Endothelial cell of umbilical vein (primary cell): Measurements from ENCODE around the gene CACNG5. TPM values are rescaled to one million over a fixed set of nuclear protein-coding genes. Genes with fewer than 3 reads are reported as not detected.

Experiments
- BruUV-seq: library from RNA; stranded (reverse); fragments of 400-500 nt; replicated peaks from 2 replicates; lab custom pipeline; 2021; lab: Mats Ljungman, UMichigan
- CTCF ChIA-PET: fragments of 300-600, 350-600 bp; sonication (Branson Sonifier 250); formaldehyde crosslinking; loops from one replicate; lab custom pipeline; 2021; ENCODE audit warnings: antibody characterized with exemption, inconsistent platforms; lab: Charles Lee
- POLR2A ChIA-PET: fragments of 300-600, 350-600 bp; sonication (Branson Sonifier 250); formaldehyde crosslinking; loops from one replicate; lab custom pipeline; 2021; ENCODE audit warnings: antibody characterized with exemption, inconsistent platforms; lab: Charles Lee
- DNase-seq: peaks from one replicate; pipeline ENCODE4 v3.0.0-alpha.2; 2011; ENCODE audit warnings: low read depth, low spot score
- FAIRE-seq: peaks from 2 replicates; lab custom pipeline; 2011; peaks lifted over from hg19 to GRCh38; lab: Jason Lieb, UNC
- H2AFZ ChIP-seq: 2 replicates; pipeline ENCODE4 v1.6.0; 2012; ENCODE audit warnings: low read depth, low read length, control low read depth, inconsistent platforms
- H3K27ac ChIP-seq: 2 replicates; pipeline ENCODE4 v1.5.1; 2011; ENCODE audit warnings: low read depth, mild to moderate bottlenecking, control low read depth, low read length, moderate library complexity; ENCODE audit not compliant: insufficient read depth
- H3K27me3 ChIP-seq, 2 experiments: 2 replicates each; pipeline versions ENCODE4 v1.6.0 to v1.6.1; 2011; ENCODE audit warnings: low read length in 2 of 2, mixed read lengths in 1 of 2; ENCODE audit not compliant: control insufficient read depth in 2 of 2, insufficient read depth in 2 of 2
- H3K36me3 ChIP-seq, 2 experiments: 2 replicates in 1 of 2; 3 replicates in 1 of 2; pipeline ENCODE4 v1.5.1; 2011; ENCODE audit warnings: low read length in 2 of 2, mild to moderate bottlenecking in 1 of 2, moderate library complexity in 1 of 2; ENCODE audit not compliant: control insufficient read depth in 2 of 2, insufficient read depth in 2 of 2; ENCODE audit errors: extremely low read depth in 1 of 2
- H3K4me1 ChIP-seq: 3 replicates; pipeline ENCODE4 v1.5.1; 2011; ENCODE audit warnings: mild to moderate bottlenecking, low read length; ENCODE audit not compliant: control insufficient read depth, insufficient read depth; ENCODE audit errors: extremely low read depth
- H3K4me2 ChIP-seq: 2 replicates; pipeline ENCODE4 v1.6.1; 2011; ENCODE audit warnings: low read length, control low read depth, mixed read lengths; ENCODE audit not compliant: insufficient read depth
- H3K4me3 ChIP-seq, 3 experiments: fragments of 200-600 bp in 1 of 3; sonication (generic), shearing (Covaris generic) in 1 of 3; replicated peaks in 1 of 3; 2 replicates each; pipeline ENCODE4 v1.5.1; 2011 to 2016; ENCODE audit warnings: control low read depth in 3 of 3, low read length in 3 of 3, mild to moderate bottlenecking in 2 of 3, inconsistent platforms in 1 of 3, low read depth in 1 of 3, moderate library complexity in 1 of 3; ENCODE audit not compliant: insufficient read depth in 1 of 3
- H3K79me2 ChIP-seq: 2 replicates; pipeline ENCODE4 v1.6.0; 2012; ENCODE audit warnings: low read length, inconsistent platforms; ENCODE audit not compliant: control insufficient read depth, insufficient read depth
- H3K9ac ChIP-seq: replicated peaks from 2 replicates; pipeline ENCODE3; 2011; ENCODE audit warnings: low read length, control low read depth; ENCODE audit not compliant: insufficient read depth; ENCODE audit errors: extremely low read depth
- H3K9me1 ChIP-seq: replicated peaks from 3 replicates; pipeline ENCODE4 v1.6.0; 2011; ENCODE audit warnings: mild to moderate bottlenecking, low read length; ENCODE audit not compliant: control insufficient read depth, insufficient read depth; ENCODE audit errors: extremely low read depth
- H3K9me3 ChIP-seq: replicated peaks from 2 replicates; pipeline ENCODE4 v1.5.1; 2012; ENCODE audit warnings: low read length, inconsistent platforms; ENCODE audit not compliant: control insufficient read depth, insufficient read depth
- H4K20me1 ChIP-seq: replicated peaks from 2 replicates; pipeline ENCODE3; 2011; ENCODE audit warnings: mild to moderate bottlenecking, low read length; ENCODE audit not compliant: control insufficient read depth, insufficient read depth; ENCODE audit errors: extremely low read depth
- EZH2 ChIP-seq: IDR thresholded peaks from 2 replicates; pipeline ENCODE4 v1.6.1; 2012; ENCODE audit warnings: borderline replicate concordance, low read depth, mild to moderate bottlenecking, moderate library complexity, low read length, inconsistent platforms; ENCODE audit not compliant: severe bottlenecking
- FOS ChIP-seq: IDR thresholded peaks from 2 replicates; pipeline ENCODE4 v1.6.1; 2011; ENCODE audit warnings: mild to moderate bottlenecking, low read length, moderate library complexity, borderline replicate concordance; ENCODE audit not compliant: insufficient read depth
- GATA2 ChIP-seq: IDR thresholded peaks from 2 replicates; pipeline ENCODE4 v1.7.0; 2011; ENCODE audit warnings: low read depth, mild to moderate bottlenecking, moderate library complexity, mixed read lengths, low read length; ENCODE audit not compliant: insufficient read length, insufficient read depth
- JUN ChIP-seq: IDR thresholded peaks from 2 replicates; pipeline ENCODE4 v1.6.1; 2011; ENCODE audit warnings: borderline replicate concordance, low read depth; ENCODE audit not compliant: insufficient read length, insufficient read depth
- MYC ChIP-seq: IDR thresholded peaks from one replicate; pipeline ENCODE4 v1.6.1; 2011; ENCODE audit warnings: mild to moderate bottlenecking, low read depth, low read length
- POLR2A ChIP-seq: IDR thresholded peaks from 2 replicates; pipeline ENCODE4 v1.6.1; 2012; ENCODE audit warnings: low read depth, mild to moderate bottlenecking, control low read depth, low read length
- POLR2AphosphoS5 ChIP-seq: IDR thresholded peaks from 2 replicates; pipeline ENCODE4 v1.6.1; 2012; ENCODE audit warnings: low read depth, mild to moderate bottlenecking, control low read depth, low read length, moderate library complexity; ENCODE audit not compliant: insufficient read depth
- dilution Hi-C: fragments of 300-500 bp; cut with MboI; formaldehyde crosslinking; loops from one replicate; pipeline ENCODE4 v1.15.0; 2019; ENCODE audit warnings: low sequenced_read_pairs; ENCODE audit not compliant: extremely low pct_ligation_motif_present
- intact Hi-C: fragments of 100-400 bp; cut with micrococcal nuclease; formaldehyde crosslinking; loops from one replicate; pipeline ENCODE4 v1.10.0; 2022
- polyA plus RNA-seq, 4 experiments: library from polyadenylated mRNA; depleted of rRNA in 3 of 4; stranded (reverse) in 3 of 4; unstranded in 1 of 4; fragments of >200 nt; gene quantifications; 2 replicates each; pipeline versions ENCODE4 v1.2.1 to v1.2.3, GENCODE V29; 2011 to 2012; ENCODE audit warnings: missing spikeins in 1 of 4
- total RNA-seq: library from RNA; stranded (reverse); gene quantifications from 2 replicates; pipeline ENCODE4 v1.2.3, GENCODE V29; 2021
- TF ChIP-seq, protein P1 (sequence below): IDR thresholded peaks from 2 replicates; pipeline ENCODE4 v1.6.1; 2011; ENCODE audit not compliant: insufficient read depth, insufficient read length
- TF ChIP-seq, protein P2 (sequence below), 2 donors: IDR thresholded peaks; 1 replicate in 1 of 2; 2 replicates in 1 of 2; pipeline ENCODE4 v1.5.1; 2011; ENCODE audit warnings: low read length in 2 of 2, mild to moderate bottlenecking in 2 of 2, moderate library complexity in 2 of 2, control low read depth in 1 of 2, inconsistent platforms in 1 of 2, low read depth in 1 of 2; ENCODE audit not compliant: insufficient read depth in 1 of 2; ENCODE audit errors: extremely low read depth in 1 of 2

Gene CACNG5
- total and polyA plus RNA-seq, 2 donors (not counting 3 experiments of a cell fraction or from before 2014, with no cell fraction given) = not detected

DNA sequence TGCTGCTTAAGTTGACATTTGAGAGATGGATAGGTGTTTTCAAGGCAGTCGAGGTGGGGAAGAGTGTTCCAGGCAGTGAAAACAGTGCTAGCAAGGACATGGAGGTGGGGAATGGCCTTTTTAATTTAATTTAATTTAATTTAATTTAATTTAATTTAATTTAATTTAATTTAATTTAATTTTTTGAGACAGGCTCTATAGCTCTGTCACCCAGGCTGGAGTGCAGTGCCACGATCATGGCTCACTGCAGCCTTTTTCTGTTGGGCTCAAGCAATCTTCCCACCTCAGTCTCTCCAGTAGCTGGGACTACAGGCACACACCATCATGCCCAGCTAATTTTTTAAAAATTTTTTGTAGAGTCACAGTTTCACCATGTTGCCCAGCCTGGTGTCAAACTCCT is 97.4 kb downstream of the CACNG5 start:
- CTCF ChIA-PET = no interaction called here
- Histone ChIP-seq H3K27ac (no peak overlapping the region), H3K36me3 (no peaks in the 10 kb centered on the region), H3K27me3 (peaks cover 0 to 5% of the 10 kb centered on the region in 2 experiments), H3K9ac (no peak overlapping the region), H4K20me1 (no peaks in the 10 kb centered on the region), H3K4me1 (no peaks in the 10 kb centered on the region), H3K9me1 (no peaks in the 10 kb centered on the region), H3K4me2 (no peak overlapping the region), H3K9me3 (no peaks in the 10 kb centered on the region), H3K79me2 (no peaks in the 10 kb centered on the region), H2AFZ (no peak overlapping the region), H3K4me3 (no peak overlapping the region)
- intact Hi-C loops (no loop called here), dilution Hi-C loops (no loop called here)
- TF ChIP-seq FOS = no peak
- TF ChIP-seq JUN = no peak
- TF ChIP-seq POLR2A = no peak
- TF ChIP-seq, protein P1, sequence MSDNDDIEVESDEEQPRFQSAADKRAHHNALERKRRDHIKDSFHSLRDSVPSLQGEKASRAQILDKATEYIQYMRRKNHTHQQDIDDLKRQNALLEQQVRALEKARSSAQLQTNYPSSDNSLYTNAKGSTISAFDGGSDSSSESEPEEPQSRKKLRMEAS = no peak
- TF ChIP-seq POLR2AphosphoS5 = no peak
- TF ChIP-seq, protein P2, sequence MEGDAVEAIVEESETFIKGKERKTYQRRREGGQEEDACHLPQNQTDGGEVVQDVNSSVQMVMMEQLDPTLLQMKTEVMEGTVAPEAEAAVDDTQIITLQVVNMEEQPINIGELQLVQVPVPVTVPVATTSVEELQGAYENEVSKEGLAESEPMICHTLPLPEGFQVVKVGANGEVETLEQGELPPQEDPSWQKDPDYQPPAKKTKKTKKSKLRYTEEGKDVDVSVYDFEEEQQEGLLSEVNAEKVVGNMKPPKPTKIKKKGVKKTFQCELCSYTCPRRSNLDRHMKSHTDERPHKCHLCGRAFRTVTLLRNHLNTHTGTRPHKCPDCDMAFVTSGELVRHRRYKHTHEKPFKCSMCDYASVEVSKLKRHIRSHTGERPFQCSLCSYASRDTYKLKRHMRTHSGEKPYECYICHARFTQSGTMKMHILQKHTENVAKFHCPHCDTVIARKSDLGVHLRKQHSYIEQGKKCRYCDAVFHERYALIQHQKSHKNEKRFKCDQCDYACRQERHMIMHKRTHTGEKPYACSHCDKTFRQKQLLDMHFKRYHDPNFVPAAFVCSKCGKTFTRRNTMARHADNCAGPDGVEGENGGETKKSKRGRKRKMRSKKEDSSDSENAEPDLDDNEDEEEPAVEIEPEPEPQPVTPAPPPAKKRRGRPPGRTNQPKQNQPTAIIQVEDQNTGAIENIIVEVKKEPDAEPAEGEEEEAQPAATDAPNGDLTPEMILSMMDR (IDR thresholded peaks at IDR 0.05; ENCODE audit: extremely low read depth in 1 of 2, insufficient read depth in 1 of 2, low read depth in 1 of 2, low read length in 2 of 2) = no peak
- no peak for TF ChIP-seq GATA2
- no peak for TF ChIP-seq MYC
- no peak for TF ChIP-seq EZH2
- FAIRE-seq (no peak), DNase-seq (no peak)
- POLR2A ChIA-PET = no interaction called here
- no TSS peak for BruUV-seq
